GM19238 (cell line): Measurements from ENCODE around the gene BANK1.
"Not testable (repeated sequence)": the region's sequence is repeated elsewhere in the genome, so short reads cannot be mapped to it uniquely, and the experiment has no call there.

Experiments
- DNase-seq: peaks from one replicate; pipeline ENCODE4 v3.0.0; 2011; ENCODE audit warnings: low spot score; ENCODE audit not compliant: insufficient read length

The BANK1 gene

GRCh38 chr4:101886826-101887225 is 96.3 kb downstream of the BANK1 start:
- no peak for DNase-seq

GRCh38 chr4:101888472-101888871 is 97.9 kb downstream of the BANK1 start:
- DNase-seq = no peak

- DNase-seq = not testable (repeated sequence)
Observed at GRCh38 chr4:101905527-101905926, 115.0 kb downstream of the BANK1 start.

DNA sequence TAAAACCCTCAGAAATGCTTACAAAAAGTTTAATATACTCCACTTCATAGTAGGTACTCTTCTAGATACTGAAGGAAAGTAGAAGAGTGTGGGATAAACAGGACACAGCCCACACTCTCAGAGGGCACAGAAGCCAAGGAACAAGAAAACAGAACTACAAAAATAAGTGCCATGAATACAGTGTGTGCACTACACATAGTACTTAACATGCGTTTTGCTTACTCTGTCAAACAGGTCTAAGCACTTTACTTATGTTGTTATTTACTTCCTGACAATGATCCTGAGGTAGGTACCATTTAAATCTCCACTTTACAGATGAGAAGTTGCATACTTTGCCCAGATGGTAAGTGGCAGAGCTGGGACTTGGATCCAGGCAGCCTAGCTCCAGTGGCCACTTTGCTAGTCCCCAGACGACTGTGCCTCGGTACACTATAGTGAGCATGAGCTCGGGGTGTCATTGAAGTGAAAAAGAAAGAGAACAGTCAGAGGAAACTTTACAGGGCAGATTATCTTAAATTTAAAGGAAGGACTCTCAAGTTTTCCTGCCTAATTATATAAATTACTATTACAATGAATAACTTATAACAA is 120.3 kb downstream of the BANK1 start:
- DNase-seq = no peak

- DNase-seq = no peak
Observed at GRCh38 chr4:101911616-101912015, 121.1 kb downstream of the BANK1 start.

- no peak for DNase-seq
Observed at GRCh38 chr4:101914761-101915160, 124.2 kb downstream of the BANK1 start.

GRCh38 chr4:101919373-101919977 is 128.9 kb downstream of the BANK1 start:
- no peak for DNase-seq

DNA sequence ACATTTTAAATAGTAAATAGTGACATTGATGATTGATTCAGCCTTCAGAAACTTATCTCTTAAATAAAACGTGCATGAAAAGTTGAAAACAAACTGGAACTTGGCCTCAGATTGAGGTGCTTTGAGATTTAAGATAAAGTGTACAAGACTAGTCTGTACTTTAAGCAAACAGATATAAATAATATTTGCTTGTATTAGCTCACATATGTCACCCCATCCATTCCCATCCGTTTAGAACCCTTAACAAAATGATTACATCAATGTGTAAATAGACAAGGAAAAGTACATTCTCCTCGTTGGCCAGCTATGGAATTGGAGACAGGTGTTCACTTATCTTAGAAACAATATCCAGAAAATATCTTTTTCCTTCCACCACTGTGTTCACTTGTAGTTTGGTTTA is 130.8 kb downstream of the BANK1 start:
- DNase-seq = no peak

DNA sequence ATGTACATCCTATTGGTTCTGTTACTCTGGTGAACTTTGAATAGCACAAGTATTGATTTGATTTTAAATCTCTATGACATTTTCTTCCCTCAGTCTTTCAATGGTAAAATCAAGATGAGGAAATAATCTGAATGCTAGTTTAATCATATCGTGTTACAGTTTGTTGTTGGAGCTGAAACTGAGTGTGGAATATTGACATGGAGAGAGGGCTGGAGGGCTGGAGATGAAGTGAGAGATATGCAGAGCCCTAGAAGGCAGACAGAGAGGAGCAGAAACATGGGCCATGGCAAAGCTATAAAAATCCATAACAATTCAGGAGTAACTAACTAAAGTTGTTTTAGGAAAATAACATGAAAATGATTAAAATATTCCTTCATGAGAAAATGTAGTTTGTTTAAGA is 141.1 kb downstream of the BANK1 start:
- DNase-seq = no peak

- no peak for DNase-seq
Observed at GRCh38 chr4:101933855-101934254, 143.3 kb downstream of the BANK1 start.

DNA sequence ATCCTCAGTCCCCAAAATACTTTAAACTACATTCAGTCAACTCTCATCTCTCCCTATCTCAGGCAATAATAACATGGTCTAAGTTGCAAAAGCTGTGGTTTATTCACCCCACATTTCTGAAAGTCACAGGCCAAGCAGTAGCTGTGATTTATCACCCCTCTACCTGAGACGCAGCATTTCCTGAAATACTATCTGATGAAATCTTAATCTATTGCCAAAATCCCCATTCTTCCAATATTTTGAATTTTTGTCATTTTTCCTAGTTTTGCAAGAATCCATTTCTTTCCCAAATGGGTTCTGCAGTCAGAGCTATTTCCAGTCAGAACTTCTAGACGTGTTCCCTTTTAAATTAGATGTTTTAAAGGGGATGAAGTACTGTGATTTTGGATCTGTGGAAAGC is 148.3 kb downstream of the BANK1 start:
- no peak for DNase-seq

GRCh38 chr4:101941816-101942358 is 151.4 kb downstream of the BANK1 start:
- DNase-seq = no peak

DNA sequence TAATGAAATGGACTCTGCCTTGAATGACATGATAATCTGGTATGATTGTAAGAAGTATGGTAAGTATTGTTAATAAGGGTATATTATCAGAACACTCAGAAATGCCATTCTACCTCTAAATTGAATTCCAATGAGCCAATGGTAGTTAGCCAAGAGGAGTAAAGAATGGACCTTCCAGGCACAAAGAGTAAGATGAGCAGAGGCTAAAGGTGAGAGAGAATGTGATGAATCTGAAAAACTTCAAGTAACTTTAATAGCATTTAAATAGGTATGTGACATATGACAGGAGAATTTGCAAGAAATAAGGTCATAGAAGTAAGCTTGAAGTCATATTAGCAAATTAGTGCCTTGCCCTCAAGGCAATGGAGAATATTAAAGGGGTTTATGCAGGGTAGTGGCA is 152.4 kb downstream of the BANK1 start:
- no peak for DNase-seq

DNA sequence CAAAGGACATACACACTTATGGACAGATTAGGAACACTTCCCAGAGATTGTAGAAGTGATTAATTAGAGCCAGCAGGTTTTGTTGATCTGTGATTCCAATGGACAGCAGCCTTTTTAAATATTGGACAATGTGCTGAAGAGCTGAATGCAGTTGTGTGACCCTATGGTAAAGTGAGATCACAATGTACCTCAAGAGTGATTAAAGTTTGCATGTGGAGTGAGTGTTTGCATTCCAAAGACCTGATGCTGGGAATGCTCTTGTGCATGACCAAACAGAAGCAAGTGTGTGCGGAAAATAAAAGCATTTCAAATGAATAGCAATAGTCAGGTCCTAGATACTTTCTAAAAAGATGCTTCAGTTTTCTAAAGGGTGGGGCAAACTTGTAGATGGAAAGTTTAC is 154.1 kb downstream of the BANK1 start:
- DNase-seq = no peak

DNA sequence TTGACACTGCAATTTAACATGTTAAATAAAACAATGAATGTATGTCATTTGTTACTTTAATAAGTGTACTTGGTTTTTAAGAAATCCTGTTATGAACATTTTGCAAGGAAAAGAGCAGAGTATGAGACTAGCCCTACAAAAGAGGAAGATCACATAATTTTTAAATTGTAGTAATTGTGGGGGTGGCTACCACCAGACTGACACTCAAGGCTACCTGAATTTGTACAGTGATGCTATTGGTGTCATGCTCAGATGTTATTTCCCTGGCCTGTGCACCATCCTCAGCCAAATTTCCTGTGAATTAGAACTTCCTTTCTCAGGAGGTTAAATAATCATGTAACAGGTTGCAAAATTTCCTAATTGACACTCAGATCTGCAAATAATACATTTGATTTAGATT is 157.5 kb downstream of the BANK1 start:
- no peak for DNase-seq

GRCh38 chr4:101948951-101949350 is 158.4 kb downstream of the BANK1 start:
- DNase-seq = no peak

GRCh38 chr4:101950258-101950979 is 159.9 kb downstream of the BANK1 start:
- DNase-seq = no peak

GRCh38 chr4:101952985-101953384 is 162.5 kb downstream of the BANK1 start:
- no peak for DNase-seq

DNA sequence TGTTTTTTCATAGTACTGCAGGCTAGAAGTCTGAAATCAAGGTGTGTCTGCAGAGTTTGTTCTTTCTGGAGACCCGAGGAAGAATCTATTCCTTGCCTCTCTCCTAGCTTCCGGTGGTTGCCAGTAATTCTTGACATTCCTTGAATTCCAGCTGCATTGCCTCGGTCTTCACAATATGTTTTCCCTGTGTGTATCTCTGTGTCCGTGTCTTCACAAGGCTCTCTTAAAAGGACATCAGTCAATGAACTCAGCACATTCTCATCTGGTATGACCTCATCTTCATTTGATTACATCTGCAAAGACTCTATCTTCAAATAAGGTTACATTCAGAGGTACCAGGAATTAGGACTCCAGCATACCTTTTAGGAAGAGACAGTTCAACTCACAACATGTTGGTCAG is 163.4 kb downstream of the BANK1 start:
- DNase-seq = no peak

DNA sequence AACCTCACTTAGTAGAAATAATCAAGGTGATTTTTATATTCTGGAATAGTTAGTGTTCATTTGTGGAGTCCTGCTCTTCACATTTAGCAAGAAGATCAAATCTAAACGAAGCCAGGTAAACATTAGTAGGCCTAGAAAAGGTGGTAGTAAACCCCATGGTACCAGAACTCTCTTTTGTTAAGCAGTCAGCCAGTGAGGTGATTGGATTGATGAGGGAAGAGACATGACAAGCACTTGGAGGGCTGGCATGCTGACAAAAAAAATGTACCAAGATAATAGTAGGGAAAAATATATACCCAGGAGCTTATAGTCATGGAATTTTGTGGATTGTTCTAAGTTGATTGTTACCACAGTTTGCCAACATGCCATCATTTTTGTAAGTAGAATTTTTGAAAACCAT is 163.8 kb downstream of the BANK1 start:
- DNase-seq = no peak

DNA sequence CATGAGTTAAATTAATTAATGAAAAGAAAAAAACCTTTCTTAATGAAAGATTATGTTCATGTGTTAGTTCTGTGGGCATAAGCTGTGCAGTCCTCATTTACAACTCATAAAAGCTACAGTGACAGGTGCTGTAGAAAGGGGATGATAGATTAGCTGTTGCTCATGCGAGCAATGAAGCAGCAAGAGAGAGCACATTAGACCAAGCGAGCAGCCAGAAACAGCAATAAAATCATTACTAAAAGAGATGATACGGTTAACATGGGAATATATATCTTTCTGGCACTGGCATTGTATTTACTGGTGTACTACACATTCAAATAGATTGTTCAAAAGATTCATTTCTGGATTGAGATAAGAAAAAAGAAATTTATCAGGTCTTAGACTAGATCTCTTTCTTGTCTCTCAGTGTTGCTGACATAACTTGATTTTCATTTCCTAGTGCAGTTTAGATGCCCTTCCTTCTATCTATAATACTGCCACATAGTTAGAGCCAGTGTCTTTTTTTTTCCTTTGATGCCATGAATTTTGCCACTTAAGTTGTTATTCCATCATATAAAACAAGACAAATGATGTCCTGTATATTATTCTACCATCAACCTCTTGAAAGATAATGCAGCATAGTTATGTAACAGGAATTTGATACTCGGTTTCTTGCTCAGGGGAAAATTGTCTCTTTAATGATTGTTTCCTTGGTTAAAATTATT is 164.6 kb downstream of the BANK1 start:
- DNase-seq = no peak
